Activated CD4-positive, alpha-beta T cell treated with anti-CD3 and anti-CD28 coated beads, Interleukin-2, Interleukin-4, amounts not matched to agents 100 ng/mL and 50 ng/mL, durations not matched to agents 16 hours and 8 hours (primary cell): ENCODE measurements around the gene OR51I1.

Source experiments
- DNase-seq: peaks from one replicate; pipeline ENCODE4 v3.0.0-alpha.2; 2020; ENCODE audit warnings: low spot score

OR51I1 gene

GRCh38 chr11:5441414-5441813 lies at the start of gene OR51I1:
Gene OR51I1, minus strand, starts transcription at chr11:5441514. Its CDS starts 0 bp downstream, at chr11:5441514.
- no peak for DNase-seq

- no peak for DNase-seq
These were observed 48.5 kb upstream of the OR51I1 start for GRCh38 chr11:5489576-5490357.

GRCh38 chr11:5488798-5489399 lies 47.6 kb upstream of the OR51I1 start:
- DNase-seq: no peak

- DNase-seq: no peak
These were observed 47.1 kb upstream of the OR51I1 start, which contains the start of gene OR52D1 for GRCh38 chr11:5488385-5488784. Gene OR52D1, plus strand, starts transcription at chr11:5488685. Its CDS starts 22 bp downstream, at chr11:5488707.

- DNase-seq: no peak
These were observed 45.1 kb upstream of the OR51I1 start for GRCh38 chr11:5486421-5486820.

- no peak for DNase-seq
These were observed 44.7 kb upstream of the OR51I1 start for GRCh38 chr11:5486003-5486402.

- DNase-seq: peak; percentile 37
These were observed 35.0 kb upstream of the OR51I1 start for GRCh38 chr11:5476186-5476819.

- DNase-seq: no peak
These were observed 32.6 kb upstream of the OR51I1 start for GRCh38 chr11:5473921-5474320.

- DNase-seq: no peak
These were observed 26.2 kb upstream of the OR51I1 start for GRCh38 chr11:5467527-5467926.

DNA sequence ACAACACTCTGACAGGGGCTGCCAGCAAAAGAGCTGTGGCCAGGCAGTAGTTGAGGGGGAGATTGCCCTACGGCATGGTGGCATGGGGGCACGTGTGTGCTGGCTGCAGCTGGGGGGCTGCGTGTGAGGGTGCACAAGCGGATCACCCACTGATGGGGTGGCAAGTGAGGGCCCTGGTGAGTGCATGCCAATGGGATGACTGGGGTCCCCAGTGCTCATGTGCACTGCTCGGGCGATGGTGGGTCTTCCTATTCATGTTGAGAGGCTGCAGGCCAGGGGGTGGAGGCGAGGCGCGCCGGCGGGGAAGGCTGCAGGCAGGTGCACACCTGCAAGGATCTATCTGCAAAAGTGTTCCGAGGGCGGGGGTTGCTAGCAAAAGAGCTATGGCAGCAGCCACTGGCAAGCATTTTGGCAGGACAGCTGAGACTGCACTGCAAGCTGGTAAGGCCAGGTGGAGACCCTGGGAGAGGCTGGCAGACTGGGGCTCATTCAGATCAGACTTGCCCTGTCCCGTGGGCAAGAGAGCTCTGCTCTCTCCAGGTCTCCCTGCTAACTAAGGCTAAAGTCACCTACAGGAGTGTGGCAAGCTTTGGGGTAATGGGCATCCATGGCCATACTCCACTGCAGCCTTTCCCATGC lies 19.8 kb upstream of the OR51I1 start:
- DNase-seq: no peak

DNA sequence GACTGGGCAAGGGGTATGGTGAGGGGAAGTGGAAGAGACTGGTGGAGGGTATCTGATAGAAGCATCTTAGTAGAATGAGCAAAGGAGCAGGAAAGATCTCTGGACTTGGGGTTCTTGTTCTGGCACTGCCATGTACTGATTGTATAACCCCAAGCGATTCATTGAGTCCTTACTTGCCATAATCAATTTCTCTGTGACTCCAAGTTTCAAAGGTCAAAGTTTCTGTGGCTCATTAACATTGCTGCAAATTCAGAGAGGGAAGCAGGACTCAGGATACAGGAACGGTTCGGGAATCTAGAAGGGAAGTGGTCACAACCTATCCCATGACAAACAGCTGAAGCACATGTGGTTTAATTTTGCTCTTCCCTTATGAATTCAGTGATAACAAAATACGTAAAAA lies 8.1 kb upstream of the OR51I1 start:
- DNase-seq: no peak

- no peak for DNase-seq
These were observed 7.7 kb upstream of the OR51I1 start, which contains the start of gene OR51I2 for GRCh38 chr11:5449023-5449422. Gene OR51I2, plus strand, starts transcription at chr11:5449323. Its CDS starts 4,166 bp downstream, at chr11:5453489.

DNA sequence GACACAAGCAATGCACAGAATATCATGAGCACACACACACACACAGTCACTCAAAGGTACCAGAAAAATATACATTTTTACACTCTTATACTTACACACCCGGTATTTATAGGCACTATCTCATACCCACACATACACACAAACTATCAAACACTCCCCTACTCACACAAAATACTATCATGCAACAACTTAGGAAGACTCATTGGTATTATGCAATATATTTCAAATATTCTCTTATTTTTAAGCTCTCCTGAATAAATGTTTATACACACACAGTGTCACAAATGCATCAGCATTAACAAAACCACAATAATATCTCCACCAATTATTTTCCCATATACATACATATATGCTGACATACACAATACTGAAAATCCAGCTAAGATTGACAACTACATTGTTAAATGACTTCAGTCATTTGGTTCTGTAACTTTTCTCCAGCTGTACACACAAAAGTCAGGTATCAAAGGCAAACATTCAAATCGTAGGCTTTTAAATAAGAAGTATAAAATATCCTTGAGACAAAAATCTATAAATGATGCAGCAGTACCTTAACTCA lies 2.6 kb upstream of the OR51I1 start:
- DNase-seq: no peak

DNA sequence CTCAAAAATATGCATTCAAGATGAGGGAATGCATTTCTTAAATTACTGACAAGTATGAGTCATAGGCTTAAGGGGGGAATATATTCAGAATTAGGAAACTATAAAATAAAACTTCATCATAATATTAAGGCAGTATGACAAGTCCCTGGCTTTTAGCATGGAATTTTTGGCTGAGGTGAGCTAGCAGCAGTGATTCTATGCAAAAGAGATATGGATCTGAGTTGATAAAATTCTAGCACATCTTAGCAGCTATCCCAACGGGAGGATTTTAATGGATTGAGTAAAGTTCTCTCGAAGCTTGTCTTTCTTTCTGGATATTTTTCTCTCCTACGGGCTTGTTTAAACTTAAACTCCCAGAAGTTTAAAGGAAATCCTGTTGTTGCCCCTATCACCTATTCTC lies 18.2 kb downstream of the OR51I1 start:
- DNase-seq: no peak

DNA sequence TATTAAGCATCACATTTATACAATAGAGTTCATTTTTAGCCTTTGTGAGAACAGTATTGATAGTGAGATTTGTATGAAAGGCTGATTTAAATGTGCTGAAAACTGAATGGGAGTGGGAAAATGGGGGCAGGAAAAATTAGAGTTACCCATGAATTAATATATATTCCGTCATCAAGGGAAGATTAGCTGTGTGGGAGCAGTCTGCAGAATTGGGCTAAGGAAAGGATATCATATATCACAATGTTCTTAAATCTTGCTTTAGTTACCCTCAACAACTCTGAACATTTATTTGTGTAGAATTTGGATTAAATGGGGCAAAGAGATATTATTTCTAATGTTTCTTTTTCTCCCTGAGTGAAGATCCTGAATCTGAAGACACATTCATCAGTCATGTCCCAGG lies 19.5 kb downstream of the OR51I1 start, which contains the start of gene OR51Q1:
Gene OR51Q1 (plus strand): TSS at position 301 of the 400 bp plus-strand sequence. CDS start 90 bp downstream, at position 391.
- DNase-seq: no peak

DNA sequence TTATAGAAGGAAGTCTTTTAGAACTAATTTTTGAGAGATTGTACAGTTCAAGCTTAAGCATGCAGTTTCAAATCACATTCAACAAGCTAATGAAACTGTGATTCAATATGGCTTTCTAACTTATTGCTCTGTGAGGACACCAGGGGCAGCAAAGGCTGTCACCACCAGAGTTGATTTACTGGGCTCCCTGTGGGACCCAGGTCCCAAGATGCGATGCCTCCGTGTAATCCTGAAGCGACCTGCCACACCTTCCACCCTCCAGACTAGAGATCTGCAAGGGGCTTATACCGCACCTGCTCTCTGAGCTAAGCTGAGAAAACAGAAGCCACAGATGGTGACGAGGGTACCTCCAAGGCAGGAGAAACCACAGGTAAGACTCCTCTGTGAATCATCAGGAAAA lies 20.3 kb downstream of the OR51I1 start:
- no peak for DNase-seq

DNA sequence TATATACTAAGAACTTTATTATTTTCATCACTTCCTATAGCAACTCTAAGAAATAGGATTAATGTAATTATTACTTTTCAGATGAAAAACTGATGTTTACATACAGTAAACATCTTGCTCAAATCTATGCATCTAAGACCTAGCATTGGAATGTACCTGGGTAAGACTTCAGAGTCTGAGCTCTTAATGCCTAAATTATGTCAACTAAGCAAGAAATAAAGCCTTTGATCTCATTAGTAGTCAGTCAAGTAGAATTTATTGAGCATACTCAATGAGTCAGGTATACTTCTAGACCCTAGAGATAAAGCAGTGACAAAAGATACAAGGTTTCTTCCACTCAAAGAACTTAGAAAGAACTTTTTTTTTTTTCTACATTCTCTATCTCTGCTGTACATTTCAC lies 36.1 kb downstream of the OR51I1 start:
- no peak for DNase-seq

DNA sequence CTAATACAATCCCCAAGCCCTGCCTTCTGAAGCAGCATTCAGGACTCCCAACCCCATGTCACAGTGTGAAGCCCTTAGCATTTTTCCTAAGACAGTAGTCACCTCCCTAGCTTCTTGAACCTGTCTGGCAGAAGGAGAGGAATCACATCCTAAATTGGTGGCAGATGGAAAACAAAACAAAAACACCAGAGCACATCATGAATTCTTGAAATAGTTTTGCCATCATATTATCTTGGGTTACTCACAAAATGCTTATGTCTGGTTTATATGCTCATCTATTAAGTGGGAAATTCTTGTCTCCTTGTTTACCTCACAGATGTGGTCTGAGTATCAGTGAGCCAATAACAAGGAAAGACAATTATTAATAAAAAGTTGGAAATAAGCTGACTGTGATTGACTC lies 42.4 kb downstream of the OR51I1 start:
- DNase-seq: no peak

GRCh38 chr11:5394091-5394490 lies 47.2 kb downstream of the OR51I1 start:
- DNase-seq: no peak
